Measurements from ENCODE around the gene KCNA3. TPM values are rescaled to one million over a fixed set of nuclear protein-coding genes. Genes with fewer than 3 reads are reported as not detected.
A peak's percentile ranks its signal among the peaks of the same experiment; 100 is the strongest.

KCNA3 gene
- total RNA-seq, 1 donor from 2014 or later = 3.6 TPM

DNA sequence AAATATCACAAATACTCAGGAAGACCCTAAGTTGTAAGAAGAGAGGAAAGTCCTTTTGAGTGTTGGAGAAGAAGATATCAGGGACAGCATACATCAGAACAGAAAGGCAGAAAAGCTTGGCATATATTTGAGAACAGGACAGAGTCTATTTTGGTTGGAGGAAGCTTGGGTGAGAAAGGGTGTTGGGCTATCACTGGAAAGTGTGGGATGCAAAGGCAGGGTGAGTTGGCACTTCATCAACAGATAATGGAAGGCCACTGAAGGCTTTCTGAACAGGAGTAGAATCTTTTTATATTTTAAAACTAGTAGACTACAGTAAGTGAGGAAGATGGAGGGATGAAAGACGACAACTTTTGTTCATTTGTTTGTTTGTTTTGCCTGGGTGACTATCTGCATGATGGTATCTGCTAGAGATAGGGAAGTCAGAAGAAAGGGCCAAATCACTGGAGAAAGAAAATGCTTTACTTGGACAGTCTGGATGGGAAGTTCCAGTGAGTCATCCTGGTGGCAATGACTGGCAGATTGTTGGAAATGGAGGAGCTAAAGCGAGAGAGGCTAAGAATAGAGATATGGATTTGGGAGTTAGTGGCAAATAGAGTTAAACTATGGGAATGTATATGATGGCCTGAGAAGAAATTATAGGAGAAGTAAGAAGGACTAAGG, 34.9 kb downstream of the KCNA3 start:
- no peak for DNase-seq (ENCODE audit: low spot score)

- DNase-seq (ENCODE audit: low spot score) = no peak
These were observed 36.2 kb downstream of the KCNA3 start for GRCh38 chr1:110638556-110638955.

DNA sequence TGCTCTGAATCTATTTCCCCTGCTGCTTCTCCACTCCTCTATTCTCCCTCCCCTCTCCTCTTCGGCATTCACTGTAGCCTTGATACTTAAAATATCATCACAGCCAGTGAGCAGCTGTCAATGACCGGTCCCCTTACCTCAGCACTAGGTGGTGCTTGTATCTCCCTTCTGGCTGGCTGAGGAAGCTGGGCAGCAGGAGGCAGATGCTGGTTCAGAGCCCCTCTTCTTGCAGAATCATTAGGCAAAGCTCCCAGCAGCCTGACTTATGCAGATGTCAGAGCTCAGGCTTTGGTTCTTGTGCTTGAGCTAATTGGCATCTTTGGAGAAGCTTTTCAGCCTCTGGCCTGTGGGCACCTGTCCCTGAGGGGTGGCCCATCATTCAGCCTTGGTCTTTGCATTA, 36.7 kb downstream of the KCNA3 start:
- no peak for DNase-seq (ENCODE audit: low spot score)

DNA sequence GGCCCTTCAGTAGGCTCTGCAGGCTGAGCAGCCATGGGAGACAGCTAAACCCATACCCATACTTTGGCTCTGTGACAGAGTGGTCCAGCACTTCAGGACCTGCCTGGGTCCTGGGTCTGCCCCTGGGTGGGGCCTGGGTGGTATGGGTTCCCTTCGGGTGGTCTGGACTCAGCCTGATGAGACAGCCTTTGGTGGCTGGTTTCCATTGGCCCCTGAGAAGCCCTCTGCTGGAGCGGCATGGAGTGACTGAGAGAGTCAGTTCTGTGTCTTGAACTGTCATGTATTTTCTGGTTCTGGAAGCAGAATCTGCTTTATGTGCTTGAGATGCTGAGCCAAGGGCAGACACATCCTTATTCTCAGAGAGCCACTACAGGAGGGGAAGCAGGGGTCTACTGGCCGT, 37.3 kb downstream of the KCNA3 start:
- no peak for DNase-seq (ENCODE audit: low spot score)

DNA sequence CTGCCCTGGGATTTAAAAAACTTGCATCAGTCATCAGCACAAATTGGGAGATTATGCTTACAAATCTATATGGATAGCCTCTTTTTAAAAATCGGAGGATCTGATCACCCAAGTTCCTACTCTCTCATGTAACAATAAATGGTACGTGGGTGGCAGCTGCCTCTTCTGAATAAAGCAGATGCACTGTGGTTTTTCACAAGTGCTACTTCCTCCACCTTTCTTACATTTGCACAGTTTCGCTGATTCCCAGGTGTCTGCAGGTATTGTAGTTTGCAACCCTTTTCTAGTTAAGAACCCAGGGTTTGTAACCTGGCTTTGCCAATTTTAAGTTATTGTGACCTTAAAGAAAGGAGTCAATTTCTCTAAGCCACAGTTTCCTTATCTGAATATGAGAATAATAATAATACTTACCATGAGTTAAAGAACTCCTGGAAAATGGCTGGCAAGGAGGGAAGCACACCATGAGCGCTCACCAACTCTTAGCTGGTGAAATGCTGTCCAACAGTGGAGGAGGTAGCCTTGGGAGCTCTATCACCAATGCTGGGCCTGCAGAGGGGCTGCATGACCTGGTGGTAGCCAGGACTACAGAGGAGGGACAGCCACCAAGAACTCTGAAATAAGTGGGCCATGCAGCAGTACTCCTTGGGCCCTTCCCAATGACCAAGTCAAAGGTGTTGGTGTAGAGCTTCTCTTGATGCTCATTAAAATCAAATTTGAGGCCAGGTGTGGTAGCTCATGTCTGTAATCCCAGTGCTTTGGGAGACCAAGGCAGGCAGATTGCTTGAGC, 38.4 kb downstream of the KCNA3 start:
- no peak for DNase-seq (ENCODE audit: low spot score)

GRCh38 chr1:110635434-110635833, 39.3 kb downstream of the KCNA3 start:
- no peak for DNase-seq (ENCODE audit: low spot score)

DNA sequence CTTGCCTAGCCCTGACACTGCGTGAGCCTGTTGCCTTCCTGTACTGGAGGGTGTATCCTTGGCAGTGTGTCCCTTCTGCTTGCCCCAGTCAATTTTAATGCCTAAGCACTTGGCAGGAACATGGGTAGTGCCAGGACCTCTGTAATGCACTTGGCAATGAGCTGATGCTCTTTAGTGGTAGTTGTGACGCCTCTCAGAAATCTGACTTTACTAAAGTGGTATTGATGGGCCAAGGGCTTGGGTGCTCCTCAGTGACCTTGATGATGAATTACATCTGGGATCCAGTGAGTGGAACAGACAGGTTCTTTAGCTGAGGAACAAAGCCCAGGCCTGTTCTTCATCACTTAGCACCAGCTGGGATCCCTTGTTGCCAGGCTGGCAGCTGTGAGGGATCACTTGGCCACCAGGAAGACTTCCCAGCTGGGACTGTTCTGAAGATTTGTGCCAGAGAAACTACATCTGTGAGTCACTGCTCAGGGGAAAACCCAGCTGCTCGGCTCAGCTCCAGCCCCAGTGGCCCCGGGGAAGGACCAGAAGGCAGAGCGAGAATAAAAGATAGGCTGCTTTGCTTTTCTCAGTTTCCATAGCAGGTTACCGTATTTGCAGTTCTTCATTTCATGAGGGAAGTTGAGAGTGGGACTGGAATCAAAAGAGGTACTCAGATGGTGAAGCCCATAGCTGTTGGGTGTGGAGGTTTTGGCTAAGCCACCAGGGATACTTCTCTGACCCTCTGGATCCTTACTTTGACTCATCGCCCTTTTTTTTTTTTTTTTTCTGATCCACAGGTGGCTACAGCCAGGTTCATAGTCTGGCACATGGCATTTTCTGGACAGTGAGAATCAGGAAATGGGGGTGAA, 40.1 kb downstream of the KCNA3 start:
- peak; percentile 32 for DNase-seq (ENCODE audit: low spot score)

DNA sequence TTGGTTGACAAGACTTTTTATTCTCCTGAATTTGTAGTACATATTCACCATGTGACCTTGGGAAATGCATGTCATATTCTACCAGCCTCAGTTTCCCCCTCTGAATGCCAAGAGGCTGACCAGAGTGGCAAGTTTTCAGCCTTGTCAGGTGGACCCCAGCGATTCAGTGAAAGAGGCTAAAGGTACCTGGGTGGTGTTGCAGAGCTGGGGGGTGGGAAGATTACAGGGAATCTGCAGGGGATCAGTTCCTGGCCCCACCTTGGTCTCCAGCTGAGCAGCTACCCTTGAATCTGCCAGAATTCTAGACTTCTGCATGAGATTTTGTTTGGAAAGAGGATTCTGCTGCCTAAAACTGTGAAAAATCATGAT, 40.7 kb downstream of the KCNA3 start:
- no peak for DNase-seq (ENCODE audit: low spot score)

- DNase-seq (ENCODE audit: low spot score) = no peak
These were observed 41.1 kb downstream of the KCNA3 start for GRCh38 chr1:110633646-110634030.

DNA sequence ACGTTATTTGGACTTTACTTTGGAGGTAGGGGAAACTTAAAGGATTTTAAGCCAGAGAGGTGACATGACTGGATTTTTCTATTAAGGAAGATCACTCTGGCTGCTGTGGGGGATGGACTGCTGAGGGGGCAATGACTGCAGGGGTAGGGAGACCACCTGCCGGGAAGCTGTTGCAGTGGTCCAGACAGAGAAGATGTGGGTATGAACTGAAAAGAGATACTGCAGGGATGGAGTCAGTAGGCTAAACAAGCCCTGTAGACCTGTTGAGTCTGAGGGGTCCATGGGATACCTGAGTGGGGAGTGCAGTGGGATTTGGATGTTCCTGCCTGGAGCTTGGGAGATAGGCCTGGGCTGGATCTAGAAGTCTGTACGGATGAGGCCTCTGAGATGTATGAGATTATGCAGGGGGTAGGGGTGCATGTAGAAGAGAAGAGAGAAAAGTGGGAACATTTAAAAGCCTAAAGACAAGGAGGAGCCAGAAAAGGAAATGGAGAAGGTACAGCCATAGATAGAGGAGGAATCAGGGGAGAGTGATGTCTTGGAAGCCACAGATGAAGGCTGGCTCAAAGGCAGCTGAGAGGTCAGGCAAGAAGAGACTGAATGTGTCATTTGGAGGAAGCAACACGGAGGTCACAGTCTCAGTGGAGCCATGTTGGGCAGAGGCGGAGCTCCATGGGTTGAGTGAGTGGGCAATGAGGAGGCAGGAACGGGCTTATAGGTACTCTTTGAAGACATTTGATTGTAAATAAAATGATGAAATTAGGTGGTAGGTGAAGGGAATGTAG, 42.7 kb downstream of the KCNA3 start:
- DNase-seq (ENCODE audit: low spot score) = no peak

DNA sequence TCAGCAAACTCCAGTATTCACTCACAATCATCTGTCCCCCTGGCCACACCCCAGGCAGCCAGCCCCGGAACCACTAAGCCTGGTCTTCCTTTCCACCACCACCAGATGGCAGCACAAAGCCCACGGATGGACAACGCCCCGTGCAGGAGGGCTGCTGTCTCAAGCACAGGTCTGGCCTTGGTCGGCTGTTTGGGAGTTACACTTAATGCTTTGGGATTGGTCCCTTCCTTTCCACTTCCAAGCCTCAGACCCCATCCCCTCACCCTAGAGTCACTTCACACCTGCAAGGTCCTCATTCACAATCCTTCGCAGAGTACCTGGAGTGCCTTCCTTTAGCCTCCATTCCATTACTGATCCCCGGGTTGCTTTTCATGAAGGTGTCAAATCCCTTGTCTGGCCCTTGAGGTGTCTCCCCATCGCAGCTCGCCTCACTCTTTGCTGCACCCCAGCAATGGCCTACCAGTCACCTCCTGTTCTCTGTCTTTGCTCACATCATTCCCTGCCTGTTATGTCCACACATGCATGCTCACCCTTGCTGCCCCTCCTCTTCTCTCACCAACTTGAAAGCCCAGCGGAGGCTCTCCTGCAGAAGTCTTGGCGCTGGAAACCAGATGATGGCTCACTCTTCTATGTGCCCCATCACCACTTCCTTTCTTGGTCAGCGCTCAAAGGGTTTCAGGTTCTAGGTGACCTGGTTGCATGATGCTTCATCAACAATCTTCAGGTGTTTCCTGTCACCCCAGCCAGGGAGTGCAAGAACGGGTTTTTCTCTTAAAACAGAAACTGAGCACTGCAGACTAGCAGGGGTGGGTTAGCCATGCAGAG, 43.7 kb downstream of the KCNA3 start:
- DNase-seq (ENCODE audit: low spot score) = peak; percentile 36

- DNase-seq (ENCODE audit: low spot score) = no peak
These were observed 46.2 kb downstream of the KCNA3 start for GRCh38 chr1:110628323-110629105.

- DNase-seq (ENCODE audit: low spot score) = no peak
These were observed 47.0 kb downstream of the KCNA3 start for GRCh38 chr1:110627764-110628163.

- no peak for DNase-seq (ENCODE audit: low spot score)
These were observed 47.9 kb downstream of the KCNA3 start for GRCh38 chr1:110626889-110627288.

Other genes with a start within 250 kb of the KCNA3 start
- gene PROK1, start 223.8 kb downstream of the KCNA3 start, total RNA-seq (ENCODE audit: insufficient read depth, low replicate concordance) = not detected
- gene KCNA10, start 155.8 kb downstream of the KCNA3 start, total RNA-seq (ENCODE audit: insufficient read depth, low replicate concordance) = not detected
- gene KCNA2, start 68.6 kb downstream of the KCNA3 start, total RNA-seq (ENCODE audit: insufficient read depth, low replicate concordance) = 2.6 TPM
- gene CD53, start 198.2 kb upstream of the KCNA3 start, total RNA-seq (ENCODE audit: insufficient read depth, low replicate concordance) = 30.1 TPM